Measurements from ENCODE around the gene UNC119.
A peak's percentile ranks its signal among the peaks of the same experiment; 100 is the strongest.
"Not testable (repeated sequence)": the region's sequence is repeated elsewhere in the genome, so short reads cannot be mapped to it uniquely, and the experiment has no call there.

The UNC119 gene

GRCh38 chr17:28552176-28552999 lies at the start of gene UNC119:
Gene UNC119, minus strand, starts transcription at chr17:28552624. Its CDS starts 67 bp downstream, at chr17:28552557.
- DNase-seq (ENCODE audit: low read depth in 2 of 3, low spot score in 1 of 3), result peak; percentile 53 to 76 (median 74)

- peak; percentile 56 to 62 (median 61) for DNase-seq (ENCODE audit: low read depth in 2 of 3, low spot score in 1 of 3)
Observed at GRCh38 chr17:28599311-28600184, 47.1 kb upstream of the UNC119 start.

- DNase-seq (ENCODE audit: low read depth in 2 of 3, low spot score in 1 of 3), result peak; percentile 89 to 91 (median 90)
Observed at GRCh38 chr17:28598799-28599310, 46.4 kb upstream of the UNC119 start, which contains the start of gene SPAG5. Gene SPAG5, minus strand, starts transcription at chr17:28599025. Its CDS starts 79 bp downstream, at chr17:28598946.

- no peak for DNase-seq (ENCODE audit: low read depth in 2 of 3, low spot score in 1 of 3)
Observed at GRCh38 chr17:28598389-28598788, 46.0 kb upstream of the UNC119 start.

GRCh38 chr17:28597606-28598383 lies 45.4 kb upstream of the UNC119 start:
- no peak for DNase-seq (ENCODE audit: low read depth in 2 of 3, low spot score in 1 of 3)

- DNase-seq (ENCODE audit: low read depth in 2 of 3, low spot score in 1 of 3), result no peak
Observed at GRCh38 chr17:28592260-28592659, 39.8 kb upstream of the UNC119 start.

- DNase-seq (ENCODE audit: low read depth in 2 of 3, low spot score in 1 of 3), result no peak
Observed at GRCh38 chr17:28585851-28586250, 33.4 kb upstream of the UNC119 start.

GRCh38 chr17:28584434-28584833 lies 32.0 kb upstream of the UNC119 start:
- no peak for DNase-seq (ENCODE audit: low read depth in 2 of 3, low spot score in 1 of 3)

- no peak for DNase-seq (ENCODE audit: low read depth in 2 of 3, low spot score in 1 of 3)
Observed at GRCh38 chr17:28582513-28582912, 30.1 kb upstream of the UNC119 start.

GRCh38 chr17:28580959-28581358 lies 28.5 kb upstream of the UNC119 start:
- no peak for DNase-seq (ENCODE audit: low read depth in 2 of 3, low spot score in 1 of 3)

- peak in 1 of 3 donors; percentile 37 for DNase-seq (ENCODE audit: low read depth in 2 of 3, low spot score in 1 of 3)
Observed at GRCh38 chr17:28579526-28579925, 27.1 kb upstream of the UNC119 start.

GRCh38 chr17:28578246-28579195 lies 26.1 kb upstream of the UNC119 start:
- DNase-seq (ENCODE audit: low read depth in 2 of 3, low spot score in 1 of 3), result no peak

- DNase-seq (ENCODE audit: low read depth in 2 of 3, low spot score in 1 of 3), result no peak
Observed at GRCh38 chr17:28577466-28577824, 25.0 kb upstream of the UNC119 start.

- DNase-seq (ENCODE audit: low read depth in 2 of 3, low spot score in 1 of 3), result peak; percentile 94 to 98 (median 97)
Observed at GRCh38 chr17:28576758-28577465, 24.5 kb upstream of the UNC119 start, which contains the start of gene ALDOC. Gene ALDOC, minus strand, starts transcription at chr17:28576895. Its CDS starts 1,363 bp downstream, at chr17:28575532.

- DNase-seq (ENCODE audit: low read depth in 2 of 3, low spot score in 1 of 3), result not testable (repeated sequence)
Observed at GRCh38 chr17:28576016-28576415, 23.6 kb upstream of the UNC119 start.

GRCh38 chr17:28575126-28575795 lies 22.8 kb upstream of the UNC119 start:
- no peak for DNase-seq (ENCODE audit: low read depth in 2 of 3, low spot score in 1 of 3)

GRCh38 chr17:28574526-28574925 lies 22.1 kb upstream of the UNC119 start:
- DNase-seq (ENCODE audit: low read depth in 2 of 3, low spot score in 1 of 3), result no peak

- no peak for DNase-seq (ENCODE audit: low read depth in 2 of 3, low spot score in 1 of 3)
Observed at GRCh38 chr17:28573966-28574480, 21.6 kb upstream of the UNC119 start.
